ENCODE data around the gene SLC41A2.

SLC41A2 gene

GRCh38 chr12:104994336-104994735 is 36.2 kb upstream of the SLC41A2 start:
- no peak for TF ChIP-seq SNAI2 (CRISPR knock-in tag; IDR thresholded peaks at IDR 0.05)
- no peak for TF ChIP-seq TSHZ2 (CRISPR knock-in tag; IDR thresholded peaks at IDR 0.05)
- TF ChIP-seq ZNF70 (CRISPR knock-in tag; IDR thresholded peaks at IDR 0.05): no peak
- TF ChIP-seq TCF4 (CRISPR knock-in tag; IDR thresholded peaks at IDR 0.05; ENCODE audit: borderline replicate concordance): no peak
- TF ChIP-seq ZFP3 (CRISPR knock-in tag; IDR thresholded peaks at IDR 0.05): no peak
- no peak for ATAC-seq

GRCh38 chr12:104991565-104992128 is 33.6 kb upstream of the SLC41A2 start:
- TF ChIP-seq ZNF70 (CRISPR knock-in tag; IDR thresholded peaks at IDR 0.05): no peak
- no peak for TF ChIP-seq OSR1 (CRISPR knock-in tag; IDR thresholded peaks at IDR 0.05)
- no peak for TF ChIP-seq ARNTL (CRISPR knock-in tag; IDR thresholded peaks at IDR 0.05; ENCODE audit: borderline replicate concordance, low read depth)
- TF ChIP-seq ESRRG (CRISPR knock-in tag; IDR thresholded peaks at IDR 0.05): no peak
- no peak for TF ChIP-seq CSDC2 (CRISPR knock-in tag; IDR thresholded peaks at IDR 0.05)
- no peak for TF ChIP-seq CSRNP3 (CRISPR knock-in tag; IDR thresholded peaks at IDR 0.05)
- TF ChIP-seq CREB5 (CRISPR knock-in tag; IDR thresholded peaks at IDR 0.05; ENCODE audit: low read depth): no peak
- no peak for TF ChIP-seq PATZ1 (CRISPR knock-in tag; IDR thresholded peaks at IDR 0.05; ENCODE audit: borderline replicate concordance)
- no peak for TF ChIP-seq BACH2 (CRISPR knock-in tag; IDR thresholded peaks at IDR 0.05; ENCODE audit: borderline replicate concordance)
- no peak for TF ChIP-seq TSHZ2 (CRISPR knock-in tag; IDR thresholded peaks at IDR 0.05)
- TF ChIP-seq ZC3H10 (CRISPR knock-in tag; IDR thresholded peaks at IDR 0.05): no peak
- TF ChIP-seq TCF4 (CRISPR knock-in tag; IDR thresholded peaks at IDR 0.05; ENCODE audit: borderline replicate concordance): no peak
- TF ChIP-seq TOX (CRISPR knock-in tag; IDR thresholded peaks at IDR 0.05; ENCODE audit: borderline replicate concordance): no peak
- no peak for TF ChIP-seq GLIS3 (CRISPR knock-in tag; IDR thresholded peaks at IDR 0.05)
- no peak for TF ChIP-seq ZNF8 (CRISPR knock-in tag; IDR thresholded peaks at IDR 0.05)
- TF ChIP-seq ZNF565 (CRISPR knock-in tag; conservative IDR thresholded peaks at IDR 0.05; ENCODE audit: low read depth): no peak
- no peak for TF ChIP-seq ZFP30 (CRISPR knock-in tag; IDR thresholded peaks at IDR 0.05)
- no peak for TF ChIP-seq RARB (CRISPR knock-in tag; IDR thresholded peaks at IDR 0.05)
- ATAC-seq: no peak

GRCh38 chr12:104990950-104991349 is 32.9 kb upstream of the SLC41A2 start:
- no peak for ATAC-seq

More at GRCh38 chr12:104990950-104991349, 32.9 kb upstream of the SLC41A2 start:
- no peak for TF ChIP-seq ISL1 (CRISPR knock-in tag; IDR thresholded peaks at IDR 0.05)
- no peak for TF ChIP-seq ZNF8 (CRISPR knock-in tag; IDR thresholded peaks at IDR 0.05)
- no peak for TF ChIP-seq ZFP30 (CRISPR knock-in tag; IDR thresholded peaks at IDR 0.05)
- TF ChIP-seq CSRNP3 (CRISPR knock-in tag; IDR thresholded peaks at IDR 0.05): no peak

Data from SK-N-SH treated with all-trans-retinoic acid at 6 μM for 48 hours (cell line).